ENCODE data around the gene TMEM121. TPM values are rescaled to one million over a fixed set of nuclear protein-coding genes. Genes with fewer than 3 reads are reported as not detected.
A peak's percentile ranks its signal among the peaks of the same experiment; 100 is the strongest.

TMEM121 gene
- total and polyA plus RNA-seq, 2 of the 8 experiments (the other 6 are each of a cell fraction or from before 2014, with no cell fraction given): 1.9 TPM; not detected in 1

GRCh38 chr14:105568859-105569766 is 42.7 kb downstream of the TMEM121 start:
- Histone ChIP-seq H2BK15ac (ENCODE audit: low read length) (no peak overlapping the region), H4K5ac (ENCODE audit: insufficient read length, low read depth, low read length) (no peak overlapping the region), H4K20me1 (replicated peaks in 1 of 2; ENCODE audit: control insufficient read depth in 1 of 2, insufficient read depth in 2 of 2, low read length in 2 of 2) (peaks cover 0 to 11% of the 10 kb centered on the region in 2 experiments), H4K91ac (replicated peaks; ENCODE audit: insufficient read length, low read length) (no peak overlapping the region), H2BK12ac (ENCODE audit: low read depth, low read length) (no peak overlapping the region), H3K79me1 (ENCODE audit: low read depth, low read length) (no peaks in the 10 kb centered on the region), H3K9ac (replicated peaks in 1 of 4; ENCODE audit: extremely low read depth in 1 of 4, low read depth in 3 of 4, low read length in 3 of 4) (no peak overlapping the region), H2BK5ac (ENCODE audit: low read depth, low read length) (no peak overlapping the region), H3K36me3 (ENCODE audit: control insufficient read depth in 2 of 4, insufficient read depth in 4 of 4, low read length in 3 of 4) (no peaks in the 10 kb centered on the region; a peak in 2 of 8 replicates), H3K23me2 (ENCODE audit: low read depth, low read length) (peaks cover 23% of the 10 kb centered on the region; the same call in 1 of the 2 replicates), H2AK5ac (ENCODE audit: low read depth, low read length) (no peak overlapping the region), H3K23ac (ENCODE audit: insufficient read length) (no peak overlapping the region), H2BK120ac (replicated peaks; ENCODE audit: low read depth, low read length) (no peak overlapping the region), H2AFZ (ENCODE audit: low read length) (no peak overlapping the region), H3K4me1 (replicated peaks in 1 of 4; ENCODE audit: control insufficient read depth in 3 of 4, insufficient read depth in 4 of 4, low read length in 3 of 4) (no peaks in the 10 kb centered on the region), H3K27ac (ENCODE audit: low read depth, low read length) (no peak overlapping the region), H3K14ac (ENCODE audit: insufficient read length) (no peak overlapping the region), H3K4me2 (ENCODE audit: insufficient read depth in 1 of 2, low read depth in 2 of 2, low read length in 2 of 2) (no peak overlapping the region), H4K8ac (ENCODE audit: extremely low read depth, insufficient read depth, low read length) (no peak overlapping the region), H3K56ac (replicated peaks; ENCODE audit: insufficient read length, low read depth, low read length) (peak overlapping the region; percentile 98), H3K27me3 (replicated peaks in 1 of 4; ENCODE audit: control insufficient read depth in 3 of 4, extremely low read depth in 1 of 4, insufficient read depth in 3 of 4, low read length in 3 of 4) (no peaks in the 10 kb centered on the region), H3K79me2 (ENCODE audit: control insufficient read depth in 1 of 2, insufficient read depth in 2 of 2, low read length in 2 of 2) (no peaks in the 10 kb centered on the region), H3K9me3 (ENCODE audit: insufficient read depth in 2 of 2, low read depth in 1 of 2, low read length in 1 of 2) (peaks cover 29 to 82% of the 10 kb centered on the region in 2 experiments), H3K4ac (replicated peaks; ENCODE audit: insufficient read length, low read depth, low read length) (no peak overlapping the region), H3K4me3 (ENCODE audit: extremely low read depth in 1 of 4, insufficient read depth in 2 of 4, low read depth in 3 of 4, low read length in 4 of 4) (no peak overlapping the region), H2BK20ac (ENCODE audit: low read length) (no peak overlapping the region), H3K18ac (ENCODE audit: extremely low read depth, low read length) (no peak overlapping the region)
- TF ChIP-seq SAP30 (IDR thresholded peaks at IDR 0.05; ENCODE audit: insufficient read depth, insufficient replicate concordance, low read length) (no peak), PHF8 (conservative IDR thresholded peaks at IDR 0.05; ENCODE audit: low read depth, low read length) (no peak), SRF (IDR thresholded peaks at IDR 0.05; ENCODE audit: low read depth, low read length) (no peak), USF2 (IDR thresholded peaks at IDR 0.05; ENCODE audit: low read length) (no peak), CEBPB (IDR thresholded peaks at IDR 0.05; ENCODE audit: low read depth, low read length) (no peak), EZH2 (IDR thresholded peaks at IDR 0.05; ENCODE audit: low read depth, low read length, severe bottlenecking) (no peak), BRCA1 (IDR thresholded peaks at IDR 0.05; ENCODE audit: low read depth, low read length) (no peak), EP300 (IDR thresholded peaks at IDR 0.05; ENCODE audit: borderline replicate concordance in 1 of 2, low read depth in 2 of 2, low read length in 2 of 2) (no peak), RFX5 (IDR thresholded peaks at IDR 0.05; ENCODE audit: borderline replicate concordance, low read depth, low read length) (no peak), RAD21 (IDR thresholded peaks at IDR 0.05 in 1 of 2, conservative IDR thresholded peaks at IDR 0.05 in 1 of 2; ENCODE audit: low read depth in 2 of 2, low read length in 2 of 2) (no peak)
- DNase-seq (ENCODE audit: low read depth in 1 of 2, low spot score in 2 of 2): no peak
- CTCF ChIA-PET (ENCODE audit: partially characterized antibody): no interaction called here
- no peak for FAIRE-seq
- POLR2A ChIA-PET (ENCODE audit: partially characterized antibody): no interaction called here
- WGBS, 2 experiments (ENCODE audit: extremely low coverage in 1 of 2, insufficient coverage in 1 of 2, insufficient read length in 1 of 2, insufficient replicate concordance in 2 of 2, low coverage in 1 of 2, low lambda C conversion rate in 2 of 2, missing lambda C conversion rate in 1 of 2): 82 to 100% methylated on average over 2 to 4 of the region's 5 CpGs

Measured in H1 (cell line).